ENCODE measurements around the gene TRIM25. TPM values are rescaled to one million over a fixed set of nuclear protein-coding genes. Genes with fewer than 3 reads are reported as not detected.

Gene TRIM25
- total RNA-seq, 2 donors from 2014 or later = 32.2 to 40.6 TPM

DNA sequence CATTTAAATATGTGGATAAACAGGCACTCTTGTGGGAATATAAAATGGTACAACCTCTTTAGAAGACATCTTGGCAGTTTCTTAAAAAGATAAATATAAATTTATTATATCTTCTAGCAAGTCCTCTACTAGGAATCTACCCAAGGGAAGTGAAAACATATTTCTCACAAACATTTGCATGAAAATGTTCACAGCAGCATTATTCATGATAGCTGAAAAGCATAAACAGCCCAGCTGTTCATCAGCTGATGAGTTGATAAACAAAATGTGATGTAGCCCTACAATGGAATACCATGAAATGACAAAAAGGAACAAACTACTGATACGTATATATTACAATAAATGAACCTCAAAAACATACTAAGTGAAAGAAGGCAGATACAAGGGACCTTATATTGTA lies 67.9 kb downstream of the TRIM25 start:
- TF ChIP-seq, protein P1, sequence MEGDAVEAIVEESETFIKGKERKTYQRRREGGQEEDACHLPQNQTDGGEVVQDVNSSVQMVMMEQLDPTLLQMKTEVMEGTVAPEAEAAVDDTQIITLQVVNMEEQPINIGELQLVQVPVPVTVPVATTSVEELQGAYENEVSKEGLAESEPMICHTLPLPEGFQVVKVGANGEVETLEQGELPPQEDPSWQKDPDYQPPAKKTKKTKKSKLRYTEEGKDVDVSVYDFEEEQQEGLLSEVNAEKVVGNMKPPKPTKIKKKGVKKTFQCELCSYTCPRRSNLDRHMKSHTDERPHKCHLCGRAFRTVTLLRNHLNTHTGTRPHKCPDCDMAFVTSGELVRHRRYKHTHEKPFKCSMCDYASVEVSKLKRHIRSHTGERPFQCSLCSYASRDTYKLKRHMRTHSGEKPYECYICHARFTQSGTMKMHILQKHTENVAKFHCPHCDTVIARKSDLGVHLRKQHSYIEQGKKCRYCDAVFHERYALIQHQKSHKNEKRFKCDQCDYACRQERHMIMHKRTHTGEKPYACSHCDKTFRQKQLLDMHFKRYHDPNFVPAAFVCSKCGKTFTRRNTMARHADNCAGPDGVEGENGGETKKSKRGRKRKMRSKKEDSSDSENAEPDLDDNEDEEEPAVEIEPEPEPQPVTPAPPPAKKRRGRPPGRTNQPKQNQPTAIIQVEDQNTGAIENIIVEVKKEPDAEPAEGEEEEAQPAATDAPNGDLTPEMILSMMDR (IDR thresholded peaks at IDR 0.05) = no peak
- Histone ChIP-seq H3K9me3 (no peaks in the 10 kb centered on the region), H3K36me3 (peaks cover 13% of the 10 kb centered on the region), H3K27me3 (replicated peaks; ENCODE audit: insufficient read depth) (no peaks in the 10 kb centered on the region), H3K4me3 (no peak overlapping the region), H3K27ac (no peak overlapping the region), H3K4me1 (ENCODE audit: control insufficient read depth in 1 of 2, low read depth in 2 of 2) (no peaks in the 10 kb centered on the region)
- ATAC-seq (ENCODE audit: insufficient number of reproducible peaks, low FRiP score, low read depth) = no peak
- no peak for DNase-seq (ENCODE audit: low spot score)

DNA sequence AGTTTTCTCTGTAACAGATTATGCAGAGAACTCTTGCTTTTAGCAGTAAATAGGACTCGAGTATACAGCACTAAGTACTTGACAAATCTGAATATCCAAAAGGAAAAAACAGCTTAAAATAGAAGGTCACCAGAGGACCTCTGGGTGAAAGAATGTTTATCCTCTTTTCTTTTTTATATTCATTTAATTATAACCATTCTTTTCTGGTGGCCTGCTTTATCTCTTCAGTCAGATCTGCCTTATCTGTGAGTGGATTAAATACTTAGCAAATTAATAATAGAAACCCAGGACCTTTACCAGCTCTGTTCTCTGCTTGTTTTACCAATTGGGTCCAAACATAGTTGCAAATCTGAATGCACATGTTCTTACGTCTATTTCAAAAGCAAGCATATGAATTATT lies 71.3 kb downstream of the TRIM25 start:
- ATAC-seq (ENCODE audit: insufficient number of reproducible peaks, low FRiP score, low read depth) (no peak), DNase-seq (ENCODE audit: low spot score) (no peak)
- Histone ChIP-seq H3K4me1 (ENCODE audit: control insufficient read depth in 1 of 2, low read depth in 2 of 2) (no peaks in the 10 kb centered on the region), H3K36me3 (no peaks in the 10 kb centered on the region), H3K27me3 (replicated peaks; ENCODE audit: insufficient read depth) (no peaks in the 10 kb centered on the region), H3K27ac (no peak overlapping the region), H3K4me3 (no peak overlapping the region), H3K9me3 (no peaks in the 10 kb centered on the region)
- TF ChIP-seq, protein P1 (IDR thresholded peaks at IDR 0.05) = no peak

DNA sequence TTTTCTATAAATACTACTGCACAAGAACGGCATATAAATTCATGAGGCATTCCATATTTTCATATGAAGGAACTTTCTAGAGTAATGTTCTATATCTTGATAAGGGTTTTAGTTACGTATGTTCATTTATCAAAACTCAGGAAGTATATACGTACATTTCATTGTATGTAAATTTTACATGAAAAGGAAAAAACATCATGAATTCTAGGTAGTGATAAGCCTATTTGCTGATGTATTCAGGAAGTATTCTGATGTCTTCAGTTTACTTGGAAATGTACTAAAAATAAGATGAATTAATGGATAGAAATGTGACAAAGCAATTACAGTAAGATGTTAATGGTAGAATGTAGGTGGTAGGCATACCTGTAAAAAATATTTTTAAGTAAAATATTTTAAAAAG lies 75.2 kb downstream of the TRIM25 start:
- peaks cover 0 to 18% of the 10 kb centered on the region in 2 donors for H3K4me1 ChIP-seq (ENCODE audit: control insufficient read depth in 1 of 2, low read depth in 2 of 2)
- no peaks in the 10 kb centered on the region for H3K36me3 ChIP-seq
- DNase-seq (ENCODE audit: low spot score) (no peak), ATAC-seq (ENCODE audit: insufficient number of reproducible peaks, low FRiP score, low read depth) (no peak)
- TF ChIP-seq, protein P1 (IDR thresholded peaks at IDR 0.05) = no peak
- no peaks in the 10 kb centered on the region for H3K27me3 ChIP-seq (replicated peaks; ENCODE audit: insufficient read depth)
- no peak overlapping the region for H3K27ac ChIP-seq
- no peak overlapping the region for H3K4me3 ChIP-seq
- H3K9me3 ChIP-seq = no peaks in the 10 kb centered on the region

Other genes with a start within 250 kb of the TRIM25 start
- 1 to 10 TPM; 1.3 to 2.4 TPM for gene C17orf67, start 80.1 kb downstream of the TRIM25 start, total RNA-seq
- gene DGKE, start 79.9 kb downstream of the TRIM25 start, total RNA-seq = 1 to 10 TPM; 8.7 to 9.9 TPM
- gene COIL, start 47.0 kb upstream of the TRIM25 start, total RNA-seq = 1 to 10 TPM; 5.0 to 9.9 TPM
- gene SCPEP1, start 64.1 kb upstream of the TRIM25 start, total RNA-seq = 100 to 1,000 TPM in 1 of 2 donors, 10 to 100 TPM in 1; 91.1 to 112 TPM
- 100 to 1,000 TPM in 1 of 2 donors, 10 to 100 TPM in 1; 96.9 to 132 TPM for gene AKAP1, start 171.2 kb upstream of the TRIM25 start, total RNA-seq

All from thoracic aorta (tissue), 2 donors.